ENCODE data around the gene FBXW9.
"Not testable (repeated sequence)": the region's sequence is repeated elsewhere in the genome, so short reads cannot be mapped to it uniquely, and the experiment has no call there.

The FBXW9 gene

GRCh38 chr19:12715102-12715501 is 18.7 kb upstream of the FBXW9 start:
- DNase-seq (ENCODE audit: low spot score), result no peak

GRCh38 chr19:12713304-12713703 is 16.9 kb upstream of the FBXW9 start:
- not testable (repeated sequence) for DNase-seq (ENCODE audit: low spot score)

GRCh38 chr19:12712077-12712476 is 15.6 kb upstream of the FBXW9 start:
- not testable (repeated sequence) for DNase-seq (ENCODE audit: low spot score)

- DNase-seq (ENCODE audit: low spot score), result no peak
These were observed 14.8 kb upstream of the FBXW9 start for GRCh38 chr19:12711187-12711586.

- no peak for DNase-seq (ENCODE audit: low spot score)
These were observed 12.2 kb upstream of the FBXW9 start for GRCh38 chr19:12708641-12709040.

GRCh38 chr19:12706332-12706718 is 9.9 kb upstream of the FBXW9 start:
- no peak for DNase-seq (ENCODE audit: low spot score)

GRCh38 chr19:12705654-12706331 is 9.4 kb upstream of the FBXW9 start:
- DNase-seq (ENCODE audit: low spot score), result no peak

- no peak for DNase-seq (ENCODE audit: low spot score)
These were observed 8.7 kb upstream of the FBXW9 start for GRCh38 chr19:12705169-12705568.

- DNase-seq (ENCODE audit: low spot score), result peak; percentile 83
These were observed 6.6 kb upstream of the FBXW9 start for GRCh38 chr19:12703046-12703445.

- no peak for DNase-seq (ENCODE audit: low spot score)
These were observed 5.3 kb upstream of the FBXW9 start for GRCh38 chr19:12701596-12702282.

- DNase-seq (ENCODE audit: low spot score), result no peak
These were observed 1.7 kb upstream of the FBXW9 start for GRCh38 chr19:12698138-12698537.

GRCh38 chr19:12697425-12697824 is 994 bp upstream of the FBXW9 start:
- not testable (repeated sequence) for DNase-seq (ENCODE audit: low spot score)

- DNase-seq (ENCODE audit: low spot score), result peak; percentile 32
These were observed 450 bp downstream of the FBXW9 start for GRCh38 chr19:12695997-12696365.

- DNase-seq (ENCODE audit: low spot score), result no peak
These were observed 917 bp downstream of the FBXW9 start for GRCh38 chr19:12695514-12695913.

- DNase-seq (ENCODE audit: low spot score), result no peak
These were observed 1.3 kb downstream of the FBXW9 start for GRCh38 chr19:12695096-12695495.

- DNase-seq (ENCODE audit: low spot score), result no peak
These were observed 1.8 kb downstream of the FBXW9 start for GRCh38 chr19:12694641-12695040.

GRCh38 chr19:12692960-12693359 is 3.5 kb downstream of the FBXW9 start:
- no peak for DNase-seq (ENCODE audit: low spot score)

GRCh38 chr19:12689581-12690216 is 6.7 kb downstream of the FBXW9 start:
- DNase-seq (ENCODE audit: low spot score), result no peak

GRCh38 chr19:12689012-12689411 is 7.4 kb downstream of the FBXW9 start:
- no peak for DNase-seq (ENCODE audit: low spot score)

- DNase-seq (ENCODE audit: low spot score), result no peak
These were observed 8.8 kb downstream of the FBXW9 start, which contains the start of gene GNG14 for GRCh38 chr19:12687496-12688196. Gene GNG14 (plus strand): TSS chr19:12687998. CDS start chr19:12688049, 51 bp downstream.

- no peak for DNase-seq (ENCODE audit: low spot score)
These were observed 10.6 kb downstream of the FBXW9 start for GRCh38 chr19:12685831-12686230.
